ENCODE results near the gene SLC38A2.
"Not testable (repeated sequence)": the region's sequence is repeated elsewhere in the genome, so short reads cannot be mapped to it uniquely, and the experiment has no call there.

The SLC38A2 gene

DNA sequence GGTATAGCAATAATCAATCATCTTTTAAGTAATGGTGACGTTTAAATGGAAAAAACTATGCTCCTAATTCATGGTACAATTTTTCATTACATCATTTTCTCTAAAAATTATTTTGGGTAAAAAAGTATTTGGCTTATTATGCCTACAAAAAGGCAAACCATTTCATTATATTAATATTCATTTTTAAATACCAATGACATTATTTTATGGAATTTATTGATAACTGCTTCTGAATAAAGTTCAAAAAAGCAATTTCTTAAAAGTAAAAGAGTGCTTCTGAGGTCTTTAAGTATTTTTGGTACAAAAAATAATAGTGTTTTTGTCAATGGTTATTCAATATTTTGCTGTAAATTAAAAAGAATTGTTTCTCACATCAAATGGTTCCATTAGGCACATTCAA lies 12.2 kb downstream of the SLC38A2 start:
- no peak for DNase-seq

DNA sequence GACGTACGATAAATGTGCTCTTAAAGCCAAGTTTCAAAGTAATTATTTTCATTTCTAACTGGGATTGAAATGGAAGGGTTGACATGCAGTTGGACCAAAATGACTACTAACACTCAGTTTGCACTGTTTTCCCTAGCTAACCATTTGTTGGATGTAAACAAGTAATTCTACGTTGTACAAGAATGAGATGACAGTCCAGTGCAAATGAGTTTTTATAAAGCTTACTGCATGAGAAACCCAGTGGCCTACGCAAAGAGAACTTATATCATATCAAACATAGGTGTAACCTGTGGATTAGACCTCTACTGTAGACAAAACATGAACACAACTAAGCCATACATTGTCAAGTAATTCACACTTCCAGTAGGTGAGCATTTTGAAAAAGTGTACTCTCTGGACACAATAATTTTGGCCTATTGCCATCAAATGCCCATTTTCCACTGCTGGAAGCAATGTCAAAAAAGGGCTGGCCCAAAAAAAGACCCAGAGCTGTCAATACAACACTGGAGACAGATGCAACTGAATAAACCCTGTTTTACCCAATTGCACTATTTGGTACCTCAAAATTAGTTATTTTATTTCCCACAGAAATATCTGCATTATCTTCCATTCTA lies 12.8 kb downstream of the SLC38A2 start:
- no peak for DNase-seq

DNA sequence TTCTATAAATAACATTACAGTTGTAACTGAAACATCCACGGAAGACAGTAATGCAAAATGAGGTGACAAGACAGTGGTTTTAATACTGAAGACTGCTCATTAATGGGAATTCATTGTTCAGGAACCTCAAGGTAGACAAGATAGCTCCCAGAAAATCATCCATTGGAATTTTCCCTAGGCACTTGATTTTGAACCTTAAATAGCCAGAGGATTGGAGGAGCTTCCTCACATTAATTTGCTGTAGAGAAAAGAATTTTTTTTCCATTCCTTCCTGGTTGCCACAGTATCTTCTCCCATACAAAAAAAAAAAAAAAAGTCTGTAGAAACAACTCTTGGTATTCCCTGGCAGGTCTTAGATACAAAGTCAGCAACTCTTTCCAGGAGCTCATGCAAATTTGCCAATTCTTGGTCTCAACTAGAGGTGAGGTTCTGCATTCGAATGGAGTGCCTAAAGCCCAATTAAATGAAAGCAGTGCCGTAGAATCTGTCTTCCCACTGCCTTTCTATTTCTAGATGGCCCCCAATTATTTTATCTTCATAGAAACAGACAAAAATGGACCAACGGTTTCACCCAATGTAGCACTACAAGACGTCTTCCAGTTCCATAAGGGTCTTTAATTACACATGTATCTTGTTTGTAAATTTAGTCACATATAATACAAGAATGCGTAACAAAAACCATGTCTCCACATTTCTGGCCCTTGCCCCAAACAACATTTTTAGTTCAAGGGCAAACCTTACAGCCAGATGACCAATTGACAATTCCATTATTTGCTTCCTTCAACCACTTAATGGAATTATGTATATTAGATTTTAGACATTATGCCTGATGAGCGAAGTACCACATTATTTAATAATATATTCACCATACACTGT lies 13.5 kb downstream of the SLC38A2 start:
- DNase-seq: no peak

DNA sequence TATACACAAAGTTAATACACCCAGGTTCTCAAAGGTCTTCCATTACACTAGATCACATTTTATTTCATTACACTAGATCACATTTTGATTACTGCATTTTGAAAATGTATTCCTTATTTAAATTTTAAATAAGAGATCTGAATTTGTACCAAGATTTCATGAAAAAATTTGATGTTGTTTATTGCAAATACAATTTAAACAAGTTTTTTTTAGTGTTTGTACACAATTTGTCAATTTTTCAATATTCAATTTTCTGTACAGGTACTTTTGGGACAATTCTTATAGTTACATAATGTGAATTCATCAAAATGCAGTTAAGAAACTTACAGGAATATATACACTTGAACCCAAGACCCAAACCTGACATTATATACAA lies 14.3 kb downstream of the SLC38A2 start:
- no peak for DNase-seq

DNA sequence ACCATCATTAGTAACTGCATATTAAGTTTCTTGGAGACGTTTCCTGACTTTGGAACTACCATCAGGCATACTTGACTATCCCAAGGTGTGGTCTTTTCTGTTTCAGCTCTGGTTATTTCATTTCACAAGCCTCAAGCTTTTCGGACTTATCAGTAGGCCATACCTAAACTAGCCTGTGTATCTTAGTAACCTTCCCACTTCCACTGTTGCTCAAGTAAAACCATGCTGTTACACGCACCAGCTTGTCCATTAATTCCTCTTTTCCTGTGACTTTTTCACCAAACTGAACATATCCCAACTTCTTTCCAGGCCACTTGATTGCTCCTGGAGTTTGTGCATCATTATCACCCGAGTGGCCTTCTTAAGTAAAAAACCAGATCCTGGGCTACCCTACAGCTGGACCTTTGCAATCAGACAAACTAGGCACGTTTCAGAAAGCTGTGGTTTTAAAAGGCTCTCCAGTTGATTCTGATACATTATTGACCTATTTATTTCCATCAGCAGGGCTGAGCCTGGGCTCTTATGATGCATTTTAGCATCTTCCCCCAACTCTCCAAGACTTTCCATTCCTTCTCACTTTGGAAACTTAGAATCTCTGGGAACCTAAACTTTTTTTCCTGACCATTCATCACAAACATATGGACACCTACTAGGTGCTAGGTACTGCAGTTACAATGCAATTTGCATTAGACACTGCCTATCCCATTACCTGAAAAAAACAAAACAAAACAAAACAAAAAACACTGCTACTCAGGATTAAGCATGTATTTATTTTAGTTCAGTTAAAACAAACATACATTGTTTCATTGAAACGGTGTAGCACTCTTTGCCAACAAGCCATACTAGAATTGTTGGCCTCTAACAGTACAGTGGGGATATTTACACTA lies 14.9 kb downstream of the SLC38A2 start:
- no peak for DNase-seq

DNA sequence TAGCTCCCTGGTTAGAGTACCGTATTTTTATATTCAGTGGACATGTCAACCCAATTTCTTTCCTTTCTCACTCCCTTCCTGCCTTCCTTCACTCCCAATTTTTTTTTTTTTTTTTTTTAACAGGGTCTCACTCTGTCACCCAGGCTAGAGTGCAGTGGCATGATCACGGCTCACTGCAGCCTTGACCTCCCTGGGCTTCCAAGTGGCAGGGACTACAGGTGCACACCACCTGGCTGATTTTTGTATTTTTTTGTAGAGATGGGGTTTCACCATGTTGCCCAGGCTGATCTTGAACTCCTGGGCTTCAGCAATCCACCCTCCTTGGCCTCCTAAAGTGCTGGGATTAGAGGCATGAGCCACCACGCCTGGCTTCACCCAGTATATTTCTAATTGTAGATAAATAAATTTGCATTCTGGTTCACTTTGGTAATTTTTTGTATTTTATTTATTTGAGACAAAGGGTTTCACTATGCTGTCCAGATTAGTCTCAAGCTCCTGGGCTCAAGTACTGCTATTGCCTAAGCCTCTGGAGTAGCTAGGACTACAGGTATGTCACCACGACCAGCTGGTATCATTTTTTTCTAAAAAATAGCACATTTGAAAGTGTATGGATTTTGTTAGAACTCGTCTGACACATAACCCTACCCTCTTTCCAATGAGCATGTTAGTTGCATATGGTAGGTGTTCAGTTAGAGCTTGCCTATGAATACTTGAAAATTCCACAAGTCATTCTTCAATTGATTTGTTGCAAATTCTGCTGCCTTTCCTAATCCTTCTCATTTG lies 15.7 kb downstream of the SLC38A2 start:
- DNase-seq: no peak

DNA sequence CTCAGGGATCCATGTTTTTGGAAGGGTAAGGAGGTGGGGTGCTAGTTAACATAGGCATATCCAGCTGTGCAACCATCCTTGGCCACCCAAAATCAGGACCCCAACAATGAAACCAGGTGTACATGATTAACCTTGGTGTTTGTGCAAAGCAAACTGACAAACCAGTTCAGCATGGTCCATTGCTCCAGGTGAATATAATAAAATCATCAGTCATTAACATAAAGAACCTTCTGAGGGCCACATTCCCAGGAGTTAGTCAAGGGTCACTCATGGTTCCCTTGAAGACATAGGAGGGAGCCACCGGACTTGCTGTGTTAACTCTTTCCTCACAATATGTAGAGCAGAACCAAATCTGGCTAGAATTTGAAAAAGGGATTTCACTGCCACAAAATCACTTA lies 17.8 kb downstream of the SLC38A2 start:
- no peak for DNase-seq

DNA sequence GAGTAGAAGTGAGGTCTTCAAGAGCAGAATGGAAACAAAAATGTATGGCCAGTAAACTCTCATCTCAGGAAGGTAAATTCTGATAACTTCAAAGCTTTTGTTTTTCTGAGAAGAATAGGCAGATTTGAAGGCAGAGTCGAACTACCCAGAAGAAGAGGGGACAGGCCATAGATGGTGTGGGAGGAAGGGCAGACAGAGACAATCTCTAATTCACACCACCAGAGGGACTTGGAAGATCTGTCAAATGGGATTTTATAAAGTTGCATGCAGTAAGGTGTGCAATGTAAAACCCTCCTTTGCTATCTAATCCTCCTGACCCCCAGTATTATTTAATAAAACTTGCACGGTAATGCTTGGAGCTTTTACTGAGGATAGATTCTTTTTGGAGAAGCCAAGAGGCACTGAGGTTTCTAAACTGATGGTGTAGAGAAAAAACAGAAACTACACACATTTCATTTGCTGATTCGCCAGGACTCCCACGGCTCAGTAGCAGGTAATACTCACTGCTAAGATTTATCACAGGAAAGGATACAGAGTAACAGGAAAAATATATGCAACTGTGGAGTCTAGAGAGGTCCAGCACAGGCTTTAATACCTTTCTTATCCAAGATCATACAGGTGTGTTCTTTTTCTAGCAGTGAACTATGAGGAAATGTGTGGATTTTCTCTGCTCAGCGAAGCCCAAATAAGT lies 18.3 kb downstream of the SLC38A2 start:
- no peak for DNase-seq

DNA sequence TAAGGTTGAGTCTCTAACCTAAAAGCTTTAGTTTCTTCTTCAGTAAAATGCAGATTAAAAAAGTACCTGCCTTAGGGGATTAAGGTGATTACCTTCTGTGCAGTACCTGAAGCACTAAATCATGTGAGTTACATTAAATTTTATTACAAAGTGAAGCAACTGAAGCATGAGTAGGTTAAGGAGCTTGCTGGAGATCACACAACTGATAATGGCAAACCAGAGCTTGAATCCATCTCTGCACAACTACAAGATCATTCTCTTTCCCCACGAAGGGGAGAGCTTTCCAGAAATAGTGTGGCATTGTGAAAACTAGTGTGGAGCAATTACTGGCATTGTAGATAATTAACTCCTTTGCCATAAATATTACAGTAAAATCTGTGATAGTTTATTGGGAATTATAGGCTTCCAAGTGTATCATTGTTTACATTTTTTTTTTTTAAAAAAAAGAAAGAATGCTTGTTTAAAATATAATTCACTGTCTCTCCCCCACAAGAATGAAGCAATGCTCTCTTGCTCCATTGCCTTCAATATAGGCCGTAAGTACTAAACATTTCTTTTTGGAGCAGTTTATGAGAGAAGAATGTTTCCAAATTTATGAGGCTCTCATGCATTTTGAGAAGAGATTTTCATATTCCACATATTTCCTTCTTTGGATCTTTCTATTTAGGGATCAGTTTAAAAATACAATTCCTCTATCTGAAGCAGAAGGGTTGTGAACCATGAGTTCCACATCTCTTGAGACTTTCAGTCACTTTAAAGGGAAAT lies 20.5 kb downstream of the SLC38A2 start:
- DNase-seq: no peak

DNA sequence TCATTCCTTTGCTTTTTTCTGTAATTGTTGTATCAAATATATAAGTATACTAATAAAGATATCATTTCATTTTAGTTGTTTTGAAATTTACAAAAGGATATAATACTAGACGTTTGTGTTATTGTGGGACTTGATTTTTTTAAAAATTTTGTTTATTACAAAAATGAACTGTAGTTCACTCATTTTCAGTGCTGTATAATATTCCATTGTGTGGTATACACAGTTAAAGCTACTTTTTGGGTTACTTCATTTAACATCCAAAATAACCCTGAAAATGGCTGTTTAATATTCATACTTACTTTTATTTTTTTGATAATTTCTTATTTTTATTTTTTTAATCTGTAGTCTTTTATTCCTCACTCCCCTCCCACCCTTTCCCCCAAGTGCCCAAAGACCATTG lies 21.4 kb downstream of the SLC38A2 start:
- no peak for DNase-seq

DNA sequence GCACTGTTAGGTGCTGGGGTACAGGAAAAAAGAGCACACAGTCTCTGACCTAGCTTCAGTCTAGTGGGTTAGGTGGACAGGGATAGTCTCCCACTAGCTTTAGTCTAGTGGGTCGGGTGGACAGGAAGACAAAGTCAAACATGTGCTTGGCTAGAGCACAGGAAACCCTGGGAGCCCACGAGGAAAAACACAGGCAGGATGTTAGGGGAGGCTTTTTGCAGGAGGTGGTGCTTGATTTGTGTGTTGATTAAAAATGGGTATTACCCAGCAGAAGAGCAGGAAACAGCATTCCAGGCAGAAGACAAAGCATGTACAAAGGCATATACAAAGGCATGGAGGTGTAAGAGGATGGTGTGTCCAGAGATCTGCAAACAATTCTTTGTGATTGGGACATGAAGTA lies 23.3 kb downstream of the SLC38A2 start:
- DNase-seq: no peak

DNA sequence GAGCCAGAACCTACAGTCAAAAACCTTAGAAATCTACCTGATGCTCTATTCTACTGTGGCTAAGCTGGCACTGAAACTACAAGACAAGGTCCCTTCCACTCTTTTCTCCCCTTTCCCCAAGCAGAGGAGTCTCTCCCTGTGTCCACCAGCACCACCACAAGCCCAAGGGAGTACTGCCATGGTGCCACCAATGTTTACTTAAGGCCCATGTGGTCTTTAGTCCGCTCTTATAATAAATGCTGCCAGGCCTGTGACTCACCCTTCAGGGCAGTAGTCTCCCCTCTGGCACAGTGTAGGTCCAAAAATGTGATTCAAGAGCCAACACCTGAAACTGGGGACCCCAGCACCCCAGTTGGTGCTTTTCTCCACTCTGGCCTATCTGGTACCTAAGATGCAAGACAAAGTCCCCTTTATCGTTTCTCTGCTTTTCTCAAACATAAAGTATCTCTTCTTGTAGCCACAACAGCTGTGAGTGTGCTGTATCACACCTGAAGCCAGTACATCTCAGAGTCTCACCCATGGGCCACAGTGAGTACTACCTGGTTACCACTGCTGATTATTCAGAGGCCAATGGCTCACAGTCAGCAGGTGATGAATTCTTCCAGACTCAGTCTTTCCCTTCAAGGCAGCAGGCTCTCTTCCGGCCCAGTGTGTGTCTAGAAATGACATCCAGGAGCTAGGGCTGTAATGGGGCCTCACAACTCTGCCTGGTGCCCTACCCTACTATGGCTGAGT lies 29.3 kb downstream of the SLC38A2 start:
- no peak for DNase-seq

DNA sequence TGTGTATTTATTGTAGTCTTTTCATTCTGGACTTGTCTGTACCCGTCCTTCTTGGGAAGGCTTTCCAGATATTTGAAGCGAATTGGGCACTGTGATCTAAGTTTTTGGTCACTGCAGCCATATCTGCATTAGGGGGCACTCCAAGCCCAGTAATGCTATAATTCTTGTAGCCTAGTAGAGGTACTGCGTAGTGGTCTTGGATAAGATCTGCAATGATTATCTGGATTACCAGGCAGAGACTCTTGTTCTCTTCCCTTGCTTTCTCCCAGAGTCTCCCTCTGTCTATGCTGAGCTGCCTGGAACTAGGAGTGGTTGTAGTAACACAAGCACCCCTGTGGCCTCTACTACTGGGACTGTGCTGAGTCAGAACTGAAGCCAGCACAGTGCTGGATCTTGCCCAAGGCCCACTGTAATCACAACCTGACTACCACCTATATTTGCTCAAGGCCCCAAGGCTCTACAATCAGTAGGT lies 30.0 kb downstream of the SLC38A2 start:
- DNase-seq: no peak

DNA sequence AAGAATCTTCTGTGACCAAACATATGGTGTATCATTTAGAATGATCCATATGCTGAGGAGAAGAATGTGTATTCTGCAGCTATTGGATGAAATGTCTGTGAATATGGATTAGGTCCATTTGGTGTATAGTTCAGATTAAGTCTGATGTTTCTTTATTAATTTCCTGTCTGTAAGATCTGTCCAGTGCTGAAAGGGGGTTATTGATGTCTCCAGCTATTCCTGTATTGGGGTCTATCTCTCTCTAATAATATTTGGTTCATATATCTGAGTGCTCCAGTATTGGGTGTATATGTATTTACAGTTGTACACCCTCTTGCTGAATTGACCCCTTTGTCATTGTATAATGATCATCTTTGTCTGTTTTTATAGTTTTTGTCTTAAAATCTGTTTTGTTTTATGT lies 33.5 kb downstream of the SLC38A2 start:
- DNase-seq: no peak

DNA sequence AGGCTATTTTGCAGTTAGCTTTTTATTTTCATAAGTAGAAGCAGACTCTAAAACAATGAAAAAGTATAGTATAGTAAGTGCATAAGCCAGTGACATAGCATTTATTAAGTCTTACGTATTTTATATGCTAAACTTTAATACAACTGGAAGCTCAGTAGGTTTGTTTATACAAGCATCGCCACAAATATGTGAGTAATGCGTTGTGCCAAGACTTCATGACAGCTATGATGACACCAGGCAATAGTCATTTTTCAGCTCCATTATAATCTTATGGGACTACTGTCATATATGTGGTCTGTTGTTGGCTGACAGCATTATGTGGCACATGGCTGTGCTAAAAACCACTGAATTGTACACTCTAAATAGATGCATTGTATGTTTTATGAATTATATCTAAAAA lies 40.3 kb downstream of the SLC38A2 start:
- no peak for DNase-seq

DNA sequence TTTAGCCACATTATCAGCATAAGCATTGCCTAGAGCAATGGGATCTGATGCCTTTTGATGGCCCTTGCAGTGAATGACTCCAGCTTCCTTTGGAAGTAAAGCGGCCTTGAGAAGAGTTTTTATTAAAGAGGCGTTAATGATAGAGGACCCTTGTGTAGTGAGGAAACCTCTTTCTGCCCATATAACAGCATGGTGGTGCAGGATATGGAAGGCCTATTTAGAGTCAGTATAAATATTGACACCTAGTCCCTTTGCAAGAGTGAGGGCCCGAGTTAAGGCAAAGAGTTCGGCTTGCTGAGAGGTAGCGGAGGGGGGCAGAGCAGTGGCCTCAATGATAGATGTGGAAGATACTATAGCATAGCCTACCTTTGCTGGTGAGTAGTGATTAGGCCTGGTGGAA lies 47.5 kb downstream of the SLC38A2 start:
- not testable (repeated sequence) for DNase-seq

DNA sequence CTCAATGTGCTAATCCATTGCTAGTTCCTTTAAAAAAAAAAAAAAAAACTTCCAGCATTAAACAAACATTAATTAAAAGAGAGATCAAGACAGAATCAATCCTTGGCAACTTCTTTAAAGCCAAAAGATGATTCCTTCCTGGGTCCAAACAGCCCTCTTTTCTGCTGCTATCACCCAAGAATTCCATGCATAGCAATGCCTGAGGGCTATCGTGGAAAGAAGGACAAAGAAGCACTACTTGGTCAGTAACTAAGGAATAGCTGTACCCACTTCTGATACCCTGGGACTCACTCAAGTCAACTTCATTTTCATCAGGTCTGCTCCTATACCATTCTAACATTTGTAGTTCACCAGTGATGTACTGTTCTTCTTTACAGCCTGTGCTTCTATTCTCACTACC lies 51.8 kb downstream of the SLC38A2 start:
- DNase-seq: no peak

DNA sequence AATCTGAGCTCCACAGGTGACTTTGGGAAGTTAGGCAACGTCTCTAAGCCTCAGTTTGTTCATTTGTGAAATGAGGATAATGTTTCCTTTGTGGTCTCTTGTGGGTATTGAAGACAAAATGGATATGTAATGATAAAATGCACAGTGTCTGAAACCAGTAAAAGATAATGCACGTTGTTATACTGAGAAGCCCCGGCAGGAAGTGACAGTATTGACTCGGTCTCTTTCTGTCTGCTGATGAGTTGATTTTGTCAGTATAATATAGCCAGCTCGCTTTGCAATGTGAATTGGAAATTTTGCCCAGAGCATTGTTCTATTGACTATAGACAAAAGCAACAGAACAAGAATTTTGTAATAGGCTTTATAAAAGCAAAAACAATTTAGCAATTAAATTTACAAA lies 54.5 kb downstream of the SLC38A2 start:
- DNase-seq: no peak

Data from NCI-H1105 treated with DMSO at 0.1 percent for 48 hours (cell line).